ENCODE data around the gene ITPR1. TPM values are rescaled to one million over a fixed set of nuclear protein-coding genes. Genes with fewer than 3 reads are reported as not detected.
"Not testable (repeated sequence)": the region's sequence is repeated elsewhere in the genome, so short reads cannot be mapped to it uniquely, and the experiment has no call there.

The ITPR1 gene
- total RNA-seq, 2 donors from 2014 or later, result 29.3 to 29.8 TPM

- TF ChIP-seq POLR2A (IDR thresholded peaks at IDR 0.05), result no peak
- TF ChIP-seq CTCF (IDR thresholded peaks at IDR 0.05), result no peak
- WGBS, 2 donors, result 76 to 83% methylated on average over 6 of the region's 6 CpGs
Observed at GRCh38 chr3:4595710-4596113, 102.6 kb downstream of the ITPR1 start.

DNA sequence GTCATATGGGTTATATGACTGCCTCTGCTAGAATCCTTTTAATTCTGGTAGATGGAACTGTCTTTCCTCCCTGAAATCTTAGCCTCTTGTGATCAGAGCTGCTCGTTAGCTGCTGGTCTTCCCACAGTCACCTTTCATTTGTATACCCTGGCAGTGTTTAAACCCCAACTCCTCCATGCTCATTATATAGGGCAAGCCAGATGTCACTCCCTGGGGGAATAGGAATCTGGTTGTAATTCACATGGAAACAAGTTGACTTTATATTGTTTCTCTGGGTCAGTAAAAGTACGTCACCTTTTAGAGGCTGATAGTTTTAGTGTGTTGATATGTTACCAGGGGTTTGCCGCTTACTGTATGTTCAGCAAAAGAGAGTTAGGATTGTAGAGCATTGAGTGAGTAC is 103.5 kb downstream of the ITPR1 start:
- Histone ChIP-seq H3K36me3 (replicated peaks in 1 of 2; ENCODE audit: insufficient read depth in 1 of 2, low read depth in 2 of 2) (no peaks in the 10 kb centered on the region), H3K27me3 (no peaks in the 10 kb centered on the region), H3K9me3 (no peaks in the 10 kb centered on the region), H3K27ac (no peak overlapping the region), H3K4me1 (no peaks in the 10 kb centered on the region), H3K4me3 (no peak overlapping the region)
- 55 to 67% methylated on average over 3 of the region's 3 CpGs for WGBS, 2 donors
- DNase-seq (no peak), ATAC-seq (no peak)
- TF ChIP-seq CTCF (IDR thresholded peaks at IDR 0.05) (no peak), POLR2A (IDR thresholded peaks at IDR 0.05) (no peak)
- intact Hi-C loops (cut with DNase I), result no loop called here

More at GRCh38 chr3:4595710-4596113, 102.6 kb downstream of the ITPR1 start:
- ATAC-seq (no peak), DNase-seq (no peak)
- H3K9me3 ChIP-seq, result no peaks in the 10 kb centered on the region
- intact Hi-C loops (cut with DNase I), result no loop called here
- H3K27ac ChIP-seq, result no peak overlapping the region
- H3K27me3 ChIP-seq, result no peaks in the 10 kb centered on the region
- no peaks in the 10 kb centered on the region for H3K4me1 ChIP-seq
- no peaks in the 10 kb centered on the region for H3K36me3 ChIP-seq (replicated peaks in 1 of 2; ENCODE audit: insufficient read depth in 1 of 2, low read depth in 2 of 2)
- H3K4me3 ChIP-seq, result no peak overlapping the region

DNA sequence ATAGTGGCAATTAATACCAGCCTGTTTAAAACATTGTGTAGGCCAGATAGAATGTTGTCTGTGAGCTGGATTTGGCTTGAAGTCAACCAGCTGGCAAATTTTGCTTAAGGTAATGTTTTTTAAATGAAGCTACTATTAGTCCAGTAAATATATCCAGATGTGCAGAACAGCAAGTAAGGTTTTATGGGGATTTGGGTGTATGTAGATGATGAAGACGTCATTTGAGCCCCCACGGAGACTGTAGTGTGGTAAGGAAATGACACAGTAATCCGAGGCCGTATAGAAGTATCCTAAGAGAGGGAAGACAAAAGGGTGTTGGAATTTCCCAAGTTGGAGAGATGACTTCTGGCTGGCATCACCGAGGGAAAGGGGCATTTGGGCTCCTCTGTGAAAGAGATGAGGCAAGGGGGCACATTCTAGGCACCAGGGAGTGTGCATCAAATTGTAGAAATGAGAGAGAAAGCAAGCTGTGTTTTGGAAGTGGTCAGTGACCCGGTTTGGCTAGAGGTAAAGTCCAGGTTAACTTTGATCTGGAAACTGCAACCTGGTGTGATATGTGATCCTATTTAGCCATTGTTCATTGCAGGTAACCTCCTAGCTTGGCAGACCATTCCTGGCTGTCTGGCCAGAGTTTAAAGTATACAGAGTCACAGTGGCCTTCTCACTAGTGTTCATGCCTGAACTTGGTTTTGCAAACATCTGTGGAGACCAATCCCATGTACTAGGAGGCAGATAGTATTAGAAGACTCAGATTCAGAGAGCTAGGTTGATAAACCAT is 104.2 kb downstream of the ITPR1 start:
- no peak for ATAC-seq
- no peaks in the 10 kb centered on the region for H3K9me3 ChIP-seq
- no peaks in the 10 kb centered on the region for H3K4me1 ChIP-seq
- H3K36me3 ChIP-seq (replicated peaks in 1 of 2; ENCODE audit: insufficient read depth in 1 of 2, low read depth in 2 of 2), result no peaks in the 10 kb centered on the region
- intact Hi-C loops (cut with DNase I), result no loop called here
- H3K27ac ChIP-seq, result no peak overlapping the region
- DNase-seq, result no peak
- TF ChIP-seq POLR2A (IDR thresholded peaks at IDR 0.05) (no peak), CTCF (IDR thresholded peaks at IDR 0.05) (no peak)
- H3K4me3 ChIP-seq, result no peak overlapping the region
- no peaks in the 10 kb centered on the region for H3K27me3 ChIP-seq
- 64 to 66% methylated on average over 6 of the region's 6 CpGs for WGBS, 2 donors

DNA sequence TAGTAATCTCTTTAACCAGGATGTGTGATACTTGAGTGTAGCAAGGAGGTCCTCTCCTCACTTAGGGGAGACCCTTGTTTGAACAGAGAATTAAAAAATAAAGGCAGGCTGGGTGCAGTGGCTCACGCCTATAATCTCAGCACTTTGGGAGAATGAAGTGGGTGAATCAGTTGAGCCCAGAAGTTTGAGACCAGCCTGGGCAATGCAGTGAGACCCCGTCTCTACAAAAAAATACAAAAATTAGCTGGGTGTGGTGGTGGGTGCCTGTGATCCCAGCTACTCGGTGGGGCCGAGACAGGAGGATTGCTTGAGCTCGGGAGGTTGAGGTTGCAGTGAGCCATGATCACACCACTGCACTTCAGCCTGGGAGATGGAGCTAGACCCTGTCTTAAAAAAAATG is 105.1 kb downstream of the ITPR1 start:
- ATAC-seq; H3K27ac ChIP-seq; H3K4me3 ChIP-seq; H3K36me3 ChIP-seq (replicated peaks in 1 of 2; ENCODE audit: insufficient read depth in 1 of 2, low read depth in 2 of 2); H3K27me3 ChIP-seq; H3K4me1 ChIP-seq; H3K9me3 ChIP-seq; DNase-seq; intact Hi-C loops (cut with DNase I): not testable (repeated sequence)
- WGBS, 2 donors, result 79% methylated on average over 5 of the region's 5 CpGs

GRCh38 chr3:4599612-4600011 is 106.5 kb downstream of the ITPR1 start:
- 71 to 74% methylated on average over 4 of the region's 4 CpGs for WGBS, 2 donors
- H3K4me3 ChIP-seq, result no peak overlapping the region
- TF ChIP-seq POLR2A (IDR thresholded peaks at IDR 0.05), result no peak
- no peak overlapping the region for H3K27ac ChIP-seq
- intact Hi-C loops (cut with DNase I), result no loop called here
- no peak for DNase-seq
- no peaks in the 10 kb centered on the region for H3K9me3 ChIP-seq
- no peak for ATAC-seq
- no peaks in the 10 kb centered on the region for H3K27me3 ChIP-seq
- no peaks in the 10 kb centered on the region for H3K36me3 ChIP-seq (replicated peaks in 1 of 2; ENCODE audit: insufficient read depth in 1 of 2, low read depth in 2 of 2)
- no peaks in the 10 kb centered on the region for H3K4me1 ChIP-seq

GRCh38 chr3:4600493-4600892 is 107.3 kb downstream of the ITPR1 start:
- 58 to 74% methylated on average over 6 of the region's 6 CpGs for WGBS, 2 donors
- H3K27ac ChIP-seq, result no peak overlapping the region
- ATAC-seq (no peak), DNase-seq (no peak)
- no peak overlapping the region for H3K4me3 ChIP-seq
- no peaks in the 10 kb centered on the region for H3K9me3 ChIP-seq
- no peaks in the 10 kb centered on the region for H3K36me3 ChIP-seq (replicated peaks in 1 of 2; ENCODE audit: insufficient read depth in 1 of 2, low read depth in 2 of 2)
- intact Hi-C loops (cut with DNase I), result no loop called here
- TF ChIP-seq CTCF (IDR thresholded peaks at IDR 0.05) (no peak), POLR2A (IDR thresholded peaks at IDR 0.05) (no peak)
- no peaks in the 10 kb centered on the region for H3K4me1 ChIP-seq
- H3K27me3 ChIP-seq, result no peaks in the 10 kb centered on the region
